Measurements from ENCODE around the gene MADCAM1. TPM values are rescaled to one million over a fixed set of nuclear protein-coding genes. Genes with fewer than 3 reads are reported as not detected.

The MADCAM1 gene
- total RNA-seq, 1 donor from 2014 or later = 0.98 TPM

Other genes with a start within 250 kb of the MADCAM1 start
- 8.0 to 8.8 TPM (median 8.4 TPM) in 3 replicates for gene PLPP2, start 205.1 kb upstream of the MADCAM1 start, total RNA-seq
- gene MIER2, start 151.7 kb upstream of the MADCAM1 start, total RNA-seq = 47.1 to 50.5 TPM (median 47.6 TPM) in 3 replicates
- 7.8 to 8.1 TPM (median 7.9 TPM) in 3 replicates for gene C2CD4C, start 87.3 kb upstream of the MADCAM1 start, total RNA-seq
- 85.1 to 91.0 TPM (median 86.4 TPM) in 3 replicates for gene SHC2, start 35.5 kb upstream of the MADCAM1 start, total RNA-seq
- 30.8 to 32.4 TPM (median 32.3 TPM) in 3 replicates for gene TPGS1, start 11.0 kb downstream of the MADCAM1 start, total RNA-seq
- 98.1 to 106 TPM (median 99.5 TPM) in 3 replicates for gene CDC34, start 35.3 kb downstream of the MADCAM1 start, total RNA-seq
- gene GZMM, start 47.6 kb downstream of the MADCAM1 start, total RNA-seq = 0.25 to 0.40 TPM (median 0.29 TPM) in 3 replicates
- 414 to 431 TPM (median 414 TPM) in 3 replicates for gene BSG, start 76.1 kb downstream of the MADCAM1 start, total RNA-seq
- 1.1 to 1.6 TPM (median 1.5 TPM) in 3 replicates for gene HCN2, start 93.4 kb downstream of the MADCAM1 start, total RNA-seq
- 49.5 to 56.4 TPM (median 56.4 TPM) in 3 replicates for gene POLRMT, start 137.1 kb downstream of the MADCAM1 start, total RNA-seq
- 0.25 to 0.38 TPM in 2 of 3 replicates, not detected in the other for gene FGF22, start 143.4 kb downstream of the MADCAM1 start, total RNA-seq
- 41.6 to 47.3 TPM (median 47.1 TPM) in 3 replicates for gene RNF126, start 166.7 kb downstream of the MADCAM1 start, total RNA-seq
- 64.1 to 65.5 TPM (median 64.6 TPM) in 3 replicates for gene FSTL3, start 179.9 kb downstream of the MADCAM1 start, total RNA-seq
- not detected in 3 replicates for gene PRSS57, start 199.0 kb downstream of the MADCAM1 start, total RNA-seq
- 80.5 to 87.1 TPM (median 86.9 TPM) in 3 replicates for gene PALM, start 212.4 kb downstream of the MADCAM1 start, total RNA-seq